NB4 (cell line): ENCODE measurements around the gene MRO.

Experiments
- DNase-seq: peaks from one replicate; pipeline ENCODE4 v3.0.0; 2010; ENCODE audit warnings: low read depth
- H3K4me3 ChIP-seq: one replicate; pipeline ENCODE4 v1.5.1; 2011; ENCODE audit warnings: mild to moderate bottlenecking, low read depth, low read length, moderate library complexity
- MYC ChIP-seq: IDR thresholded peaks from 2 replicates; pipeline ENCODE4 v1.6.1; 2011; ENCODE audit warnings: low read depth, low read length
- POLR2A ChIP-seq: IDR thresholded peaks from 2 replicates; pipeline ENCODE4 v1.6.1; 2011; ENCODE audit warnings: mild to moderate bottlenecking; ENCODE audit not compliant: insufficient read length; ENCODE audit errors: extremely low read depth
- TF ChIP-seq, protein P1 (sequence below): IDR thresholded peaks from one replicate; pipeline ENCODE4 v1.5.1; 2012; ENCODE audit warnings: low read depth, low read length
- TF ChIP-seq, protein P2 (sequence below): IDR thresholded peaks from 2 replicates; pipeline ENCODE4 v1.6.1; 2011; ENCODE audit warnings: low read depth, low read length

The MRO gene

DNA sequence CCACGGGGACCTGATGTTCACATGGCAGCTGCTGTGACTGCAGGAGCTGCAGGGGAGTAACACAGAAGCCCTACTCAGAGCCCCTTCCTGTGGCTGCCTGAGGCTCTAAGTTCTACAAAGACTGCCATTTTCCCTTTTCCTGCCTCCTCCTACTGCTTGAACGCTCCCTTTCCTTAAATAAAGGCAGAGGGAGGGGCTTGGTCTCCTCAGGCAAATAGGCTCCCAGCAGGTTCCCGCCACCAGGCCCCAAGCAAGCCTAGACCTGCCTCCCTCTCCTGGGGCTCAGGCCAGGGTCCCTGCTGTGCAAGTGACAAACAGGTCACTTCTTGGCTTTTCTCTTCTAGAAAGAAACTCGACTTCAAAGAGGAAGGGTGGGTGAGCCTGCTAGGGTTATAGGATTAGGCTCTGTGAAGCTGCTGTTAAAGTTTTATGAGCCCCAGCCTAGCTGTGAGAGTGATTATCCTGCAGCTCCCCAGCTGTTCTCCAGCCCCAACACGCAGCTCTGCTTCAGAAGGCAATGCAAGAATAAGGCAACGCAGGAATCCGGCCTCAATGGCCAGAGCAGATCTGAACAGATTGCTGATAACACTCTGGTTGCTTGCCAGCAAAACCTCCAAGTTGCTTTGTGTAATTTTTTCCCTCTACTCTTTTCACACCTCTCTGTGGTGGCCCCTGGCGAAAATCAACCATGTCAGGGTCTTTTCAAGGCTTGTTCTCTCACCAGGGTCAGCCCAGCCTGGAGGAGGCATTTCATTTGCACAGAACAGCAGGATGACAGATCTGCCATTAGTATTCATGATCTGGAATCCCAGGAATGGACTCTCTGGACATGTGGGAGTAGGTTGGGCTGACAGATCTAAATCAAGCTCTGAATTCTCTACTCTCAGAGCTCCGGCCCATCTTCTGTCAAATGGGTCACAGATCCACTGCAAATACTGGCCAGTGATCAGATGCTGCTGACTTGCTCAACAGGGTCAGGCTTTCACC is 71.3 kb downstream of the MRO start:
- TF ChIP-seq, protein P1, sequence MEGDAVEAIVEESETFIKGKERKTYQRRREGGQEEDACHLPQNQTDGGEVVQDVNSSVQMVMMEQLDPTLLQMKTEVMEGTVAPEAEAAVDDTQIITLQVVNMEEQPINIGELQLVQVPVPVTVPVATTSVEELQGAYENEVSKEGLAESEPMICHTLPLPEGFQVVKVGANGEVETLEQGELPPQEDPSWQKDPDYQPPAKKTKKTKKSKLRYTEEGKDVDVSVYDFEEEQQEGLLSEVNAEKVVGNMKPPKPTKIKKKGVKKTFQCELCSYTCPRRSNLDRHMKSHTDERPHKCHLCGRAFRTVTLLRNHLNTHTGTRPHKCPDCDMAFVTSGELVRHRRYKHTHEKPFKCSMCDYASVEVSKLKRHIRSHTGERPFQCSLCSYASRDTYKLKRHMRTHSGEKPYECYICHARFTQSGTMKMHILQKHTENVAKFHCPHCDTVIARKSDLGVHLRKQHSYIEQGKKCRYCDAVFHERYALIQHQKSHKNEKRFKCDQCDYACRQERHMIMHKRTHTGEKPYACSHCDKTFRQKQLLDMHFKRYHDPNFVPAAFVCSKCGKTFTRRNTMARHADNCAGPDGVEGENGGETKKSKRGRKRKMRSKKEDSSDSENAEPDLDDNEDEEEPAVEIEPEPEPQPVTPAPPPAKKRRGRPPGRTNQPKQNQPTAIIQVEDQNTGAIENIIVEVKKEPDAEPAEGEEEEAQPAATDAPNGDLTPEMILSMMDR: no peak
- TF ChIP-seq, protein P2, sequence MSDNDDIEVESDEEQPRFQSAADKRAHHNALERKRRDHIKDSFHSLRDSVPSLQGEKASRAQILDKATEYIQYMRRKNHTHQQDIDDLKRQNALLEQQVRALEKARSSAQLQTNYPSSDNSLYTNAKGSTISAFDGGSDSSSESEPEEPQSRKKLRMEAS: no peak
- TF ChIP-seq MYC (no peak), POLR2A (no peak)
- no peak overlapping the region for H3K4me3 ChIP-seq
- no peak for DNase-seq

DNA sequence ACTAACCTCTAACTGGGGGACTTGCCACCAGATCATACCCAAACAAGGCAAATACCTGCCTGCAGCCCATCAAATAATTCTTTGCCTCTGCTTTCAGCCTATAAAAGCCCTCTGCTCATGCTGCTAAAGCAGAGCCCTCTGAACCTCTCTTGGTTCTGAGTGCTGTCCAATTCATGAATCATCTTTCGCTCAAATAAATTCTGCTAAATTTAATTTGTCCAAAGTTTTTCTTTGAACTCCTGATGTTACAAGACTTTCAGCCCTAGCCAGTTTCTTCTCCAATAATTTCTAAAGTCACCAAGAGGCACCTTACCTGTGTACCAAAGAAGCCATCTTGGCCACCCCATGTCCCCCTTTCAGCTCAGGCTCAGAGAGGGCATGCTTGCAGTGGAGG is 72.0 kb downstream of the MRO start:
- TF ChIP-seq, protein P1: no peak
- TF ChIP-seq, protein P2: no peak
- TF ChIP-seq MYC (no peak), POLR2A (no peak)
- no peak for DNase-seq
- H3K4me3 ChIP-seq: no peak overlapping the region

DNA sequence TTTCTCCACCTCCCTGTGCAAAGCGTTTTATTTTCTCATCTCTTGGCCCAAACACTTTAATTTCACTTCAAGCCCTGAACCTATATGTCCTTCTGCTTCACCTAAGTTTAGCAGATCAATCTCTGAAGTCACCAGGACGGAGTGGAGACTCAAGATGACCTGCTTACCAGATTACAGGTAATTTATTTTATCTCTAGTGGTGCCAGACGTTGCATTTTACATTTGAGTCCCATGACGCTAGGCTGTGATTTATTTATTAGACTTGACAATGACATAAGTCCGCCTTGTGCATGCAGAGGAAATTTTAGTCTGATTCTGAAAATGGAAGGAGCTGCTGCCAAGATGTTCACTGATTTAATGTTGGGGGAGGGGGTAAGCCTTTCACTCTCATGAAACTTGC is 73.9 kb downstream of the MRO start:
- no peak for DNase-seq
- H3K4me3 ChIP-seq: no peak overlapping the region
- TF ChIP-seq, protein P2: no peak
- TF ChIP-seq POLR2A: no peak
- TF ChIP-seq, protein P1: no peak
- no peak for TF ChIP-seq MYC
